Activated T-cell treated with anti-CD3 and anti-CD28 coated beads, Interleukin-2, amount 50 U/mL, for 72 hours (primary cell): ENCODE measurements around the gene SH3PXD2B. TPM values are rescaled to one million over a fixed set of nuclear protein-coding genes. Genes with fewer than 3 reads are reported as not detected.
"Not testable (repeated sequence)": the region's sequence is repeated elsewhere in the genome, so short reads cannot be mapped to it uniquely, and the experiment has no call there.

Source experiments
- ATAC-seq, 2 donors: fragments of 150-1000 bp; cut with Tn5 transposase; replicated peaks in 1 of 2; 2 replicates each; pipeline ENCODE4 v1.10.0; 2021; ENCODE audit warnings: moderate library complexity in 2 of 2, mild to moderate bottlenecking in 1 of 2
- DNase-seq, 2 donors: peaks; one replicate each; pipeline ENCODE4 v3.0.0; 2021 to 2022; ENCODE audit warnings: mixed read lengths in 1 of 2
- H3K27ac Mint-ChIP-seq: one replicate; pipeline ENCODE4 v1.8.0; 2022; ENCODE audit warnings: mild to moderate bottlenecking, moderate library complexity, mixed read lengths
- H3K27me3 Mint-ChIP-seq: one replicate; pipeline ENCODE4 v1.8.0; 2022; ENCODE audit warnings: low read depth, mixed read lengths
- H3K36me3 Mint-ChIP-seq, 2 donors: one replicate each; pipeline ENCODE4 v1.8.0; 2022; ENCODE audit warnings: mixed read lengths in 2 of 2, mild to moderate bottlenecking in 1 of 2; ENCODE audit not compliant: insufficient read depth in 2 of 2
- H3K4me1 Mint-ChIP-seq: one replicate; pipeline ENCODE4 v1.8.0; 2022; ENCODE audit warnings: low read depth, mixed read lengths
- H3K4me3 Mint-ChIP-seq, 2 donors: one replicate each; pipeline ENCODE4 v1.8.0; 2022; ENCODE audit warnings: mild to moderate bottlenecking in 2 of 2, mixed read lengths in 2 of 2, moderate library complexity in 2 of 2
- H3K9me3 Mint-ChIP-seq, 2 donors: one replicate each; pipeline ENCODE4 v1.8.0; 2022; ENCODE audit warnings: mixed read lengths in 2 of 2
- total RNA-seq, 2 donors: library from RNA; stranded (reverse); gene quantifications; one replicate each; pipeline ENCODE4 v1.2.3, GENCODE V29; 2022

The SH3PXD2B gene
- total RNA-seq, 2 donors from 2014 or later = 0.49 to 1.3 TPM

DNA sequence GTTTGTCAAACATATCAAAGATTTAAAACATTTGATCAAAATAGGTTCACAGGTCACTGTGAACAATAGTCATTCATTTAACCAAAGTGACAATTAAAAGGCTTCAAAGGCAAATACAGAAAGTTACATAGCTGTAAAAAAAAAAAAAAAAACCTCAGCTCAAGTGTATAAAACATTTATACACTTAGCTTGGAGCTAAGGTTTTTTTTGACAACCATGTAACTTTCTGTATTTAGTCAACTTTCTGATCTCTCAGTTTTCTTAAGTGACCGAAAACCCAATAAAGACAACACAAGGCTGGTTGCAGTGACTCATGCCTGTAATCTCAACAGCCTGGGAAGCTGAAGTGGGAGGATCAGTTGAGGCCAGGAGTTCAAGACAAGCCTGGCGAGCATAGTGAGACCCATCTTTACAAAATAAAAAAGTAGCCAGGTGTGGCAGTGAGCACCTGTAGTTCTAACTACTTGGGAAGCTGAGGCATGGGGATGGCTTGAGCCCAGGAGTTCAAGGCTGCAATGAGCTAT lies 154.3 kb downstream of the SH3PXD2B start:
- ATAC-seq (peak in 1 of 2 donors; percentile 11), DNase-seq (no peak)
- no peak overlapping the region for H3K27ac Mint-ChIP-seq

DNA sequence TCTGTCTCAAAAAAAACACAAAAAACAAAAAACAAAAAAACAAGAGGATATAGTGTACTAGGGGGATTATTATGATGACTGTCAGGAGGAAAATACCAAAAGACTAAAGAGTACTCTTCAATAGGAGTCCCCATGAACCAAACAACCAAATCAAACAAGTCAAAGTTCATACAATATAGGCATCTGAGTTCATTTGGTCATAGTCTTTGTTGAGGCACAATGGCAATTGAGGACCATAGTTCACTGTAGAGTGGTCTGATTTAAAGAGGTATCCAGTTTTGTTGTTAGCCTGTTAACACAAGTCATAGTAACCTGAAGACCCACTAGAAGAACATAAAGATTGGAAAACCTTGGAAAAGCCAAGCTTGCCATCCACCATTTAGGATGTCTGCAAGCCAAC lies 159.5 kb downstream of the SH3PXD2B start:
- Mint-ChIP-seq H3K4me3 (no peak overlapping the region), H3K36me3 (no peaks in the 10 kb centered on the region), H3K27ac (no peak overlapping the region), H3K4me1 (peaks cover 6% of the 10 kb centered on the region), H3K27me3 (no peaks in the 10 kb centered on the region), H3K9me3 (no peaks in the 10 kb centered on the region)
- no peak for ATAC-seq
- DNase-seq = no peak

More for the DNA sequence above, 154.3 kb downstream of the SH3PXD2B start:
- Mint-ChIP-seq H3K4me1 (no peaks in the 10 kb centered on the region), H3K4me3 (no peak overlapping the region), H3K36me3 (no peaks in the 10 kb centered on the region), H3K9me3 (peaks cover 0 to 2% of the 10 kb centered on the region in 2 donors), H3K27me3 (no peaks in the 10 kb centered on the region)

GRCh38 chr5:172293745-172294342 lies 160.5 kb downstream of the SH3PXD2B start:
- peaks cover 6% of the 10 kb centered on the region for H3K4me1 Mint-ChIP-seq
- ATAC-seq (no peak), DNase-seq (no peak)
- H3K27me3 Mint-ChIP-seq = no peaks in the 10 kb centered on the region
- no peak overlapping the region for H3K4me3 Mint-ChIP-seq
- H3K27ac Mint-ChIP-seq = no peak overlapping the region
- H3K9me3 Mint-ChIP-seq = no peaks in the 10 kb centered on the region
- H3K36me3 Mint-ChIP-seq = no peaks in the 10 kb centered on the region

GRCh38 chr5:172293054-172293744 lies 161.1 kb downstream of the SH3PXD2B start:
- Mint-ChIP-seq H3K27ac (no peak overlapping the region), H3K9me3 (no peaks in the 10 kb centered on the region), H3K27me3 (no peaks in the 10 kb centered on the region), H3K36me3 (no peaks in the 10 kb centered on the region), H3K4me1 (peaks cover 6% of the 10 kb centered on the region), H3K4me3 (no peak overlapping the region)
- ATAC-seq (peak; percentile 97 to 99), DNase-seq (peak; percentile 60 to 63)

GRCh38 chr5:172291837-172292236 lies 162.5 kb downstream of the SH3PXD2B start:
- H3K4me3 Mint-ChIP-seq, H3K27me3 Mint-ChIP-seq, ATAC-seq, H3K9me3 Mint-ChIP-seq, H3K36me3 Mint-ChIP-seq, H3K27ac Mint-ChIP-seq, DNase-seq, H3K4me1 Mint-ChIP-seq: not testable (repeated sequence)

DNA sequence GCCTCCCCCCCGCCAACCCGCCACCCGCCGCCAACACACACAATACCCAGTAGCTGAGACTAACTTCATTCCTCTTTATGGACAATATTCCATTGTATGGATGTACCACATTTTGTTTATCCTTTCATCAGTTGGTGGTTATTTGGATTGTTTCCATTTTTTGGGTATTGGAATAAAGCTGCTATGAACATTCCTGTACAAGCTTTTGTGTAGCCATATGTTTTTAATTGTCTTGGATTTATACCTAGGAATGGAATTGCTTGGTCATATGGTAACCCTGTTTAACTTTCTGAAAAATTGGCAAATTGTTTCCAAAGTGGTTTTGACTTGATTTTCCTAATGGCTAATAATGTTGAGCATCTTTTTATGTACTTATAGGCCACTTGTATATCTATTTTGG lies 165.9 kb downstream of the SH3PXD2B start:
- ATAC-seq = no peak
- Mint-ChIP-seq H3K9me3 (no peaks in the 10 kb centered on the region), H3K4me3 (no peak overlapping the region), H3K27ac (no peak overlapping the region), H3K27me3 (peaks cover 13% of the 10 kb centered on the region), H3K36me3 (no peaks in the 10 kb centered on the region), H3K4me1 (peaks cover 14% of the 10 kb centered on the region)
- no peak for DNase-seq

DNA sequence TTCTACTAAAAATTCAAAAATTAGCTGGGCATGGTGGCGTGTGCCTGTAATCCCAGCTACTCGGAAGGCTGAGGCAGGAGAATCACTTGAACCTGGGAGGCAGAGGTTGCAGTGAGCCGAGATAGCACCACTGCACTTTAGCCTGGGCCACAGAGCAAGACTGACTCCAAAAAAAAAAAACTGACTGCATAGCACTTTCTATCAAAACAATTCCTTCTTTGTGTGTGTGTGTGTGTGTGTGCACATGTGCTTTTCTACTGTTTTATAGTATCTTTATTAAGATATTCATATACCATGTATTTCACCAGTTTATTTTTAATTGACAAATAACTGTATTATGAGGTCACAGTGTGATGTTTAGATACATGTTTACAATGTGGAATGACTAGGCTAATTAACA lies 167.2 kb downstream of the SH3PXD2B start:
- Mint-ChIP-seq H3K4me1 (peaks cover 18% of the 10 kb centered on the region), H3K27me3 (peaks cover 13% of the 10 kb centered on the region)
- not testable (repeated sequence) for H3K36me3 Mint-ChIP-seq, H3K9me3 Mint-ChIP-seq, H3K27ac Mint-ChIP-seq, ATAC-seq, DNase-seq, H3K4me3 Mint-ChIP-seq

DNA sequence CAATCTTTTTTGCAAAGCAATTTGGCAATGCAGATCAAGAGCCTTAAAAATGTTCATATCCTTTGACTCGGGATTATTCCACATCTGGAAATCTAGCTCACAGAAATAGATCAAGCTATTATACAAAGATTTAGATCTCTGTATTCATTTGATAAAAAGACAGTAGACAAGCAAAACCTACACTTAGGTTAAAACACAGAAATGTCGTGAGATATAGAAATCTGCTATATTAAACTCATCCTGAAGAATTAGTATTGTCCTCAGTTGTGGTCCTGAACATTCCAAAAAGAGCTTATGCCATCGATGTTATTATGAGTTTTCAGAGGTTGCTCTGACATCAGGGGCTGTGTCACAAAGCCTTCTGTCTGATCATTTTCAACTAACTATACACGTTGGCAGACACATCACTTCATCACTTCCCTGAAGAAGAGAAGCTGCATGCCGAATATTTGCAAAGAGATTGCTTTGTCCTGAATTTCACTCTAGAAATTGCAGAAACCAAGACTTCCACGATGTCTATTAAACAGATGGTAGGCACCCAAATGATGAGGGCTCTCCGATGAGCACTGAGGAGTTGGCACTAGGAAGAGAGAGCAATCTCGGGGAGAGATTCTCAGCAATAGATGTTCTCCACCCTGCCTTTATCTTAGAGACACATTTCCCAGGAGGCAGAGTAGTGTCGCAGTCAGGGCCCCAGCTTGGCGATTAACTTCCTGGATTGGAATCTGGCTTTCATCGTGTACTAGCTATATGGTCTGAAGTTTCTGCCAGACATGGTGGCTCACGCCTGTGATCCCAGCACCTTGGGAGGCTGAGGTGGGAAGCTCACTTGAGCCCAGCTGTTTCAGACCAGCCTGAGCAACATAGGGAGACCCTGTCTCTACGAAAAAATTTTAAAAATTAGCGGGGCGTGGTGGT lies 168.8 kb downstream of the SH3PXD2B start:
- no peaks in the 10 kb centered on the region for H3K36me3 Mint-ChIP-seq
- H3K4me1 Mint-ChIP-seq = peaks cover 33% of the 10 kb centered on the region
- peaks cover 13% of the 10 kb centered on the region for H3K27me3 Mint-ChIP-seq
- ATAC-seq (no peak), DNase-seq (no peak)
- no peak overlapping the region for H3K27ac Mint-ChIP-seq
- H3K9me3 Mint-ChIP-seq = no peaks in the 10 kb centered on the region
- peak overlapping the region; percentile 92 to 94 for H3K4me3 Mint-ChIP-seq

DNA sequence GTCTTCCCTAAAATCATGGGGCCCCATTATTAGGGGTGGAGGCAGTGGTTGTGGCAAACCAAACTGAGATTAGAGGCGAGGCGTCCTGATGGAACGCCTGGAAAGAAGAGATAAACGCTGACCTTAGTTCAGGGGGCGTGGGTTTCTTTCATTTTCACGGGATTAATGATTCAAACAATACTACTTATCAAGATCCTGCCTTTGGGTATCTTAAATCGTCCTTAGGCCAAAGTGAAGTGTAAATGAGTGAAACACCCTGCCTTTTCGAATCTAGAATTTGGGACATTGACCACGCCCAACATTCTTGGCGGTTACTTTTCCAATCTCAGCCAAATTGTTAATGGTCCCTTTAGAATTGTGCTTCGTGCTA lies 169.7 kb downstream of the SH3PXD2B start:
- H3K4me3 Mint-ChIP-seq = peak overlapping the region; percentile 92 to 94
- no peak for ATAC-seq
- H3K27ac Mint-ChIP-seq = peak overlapping the region; percentile 82
- H3K9me3 Mint-ChIP-seq = no peaks in the 10 kb centered on the region
- H3K27me3 Mint-ChIP-seq = peaks cover 13% of the 10 kb centered on the region
- no peaks in the 10 kb centered on the region for H3K36me3 Mint-ChIP-seq
- DNase-seq = no peak
- peaks cover 39% of the 10 kb centered on the region for H3K4me1 Mint-ChIP-seq

DNA sequence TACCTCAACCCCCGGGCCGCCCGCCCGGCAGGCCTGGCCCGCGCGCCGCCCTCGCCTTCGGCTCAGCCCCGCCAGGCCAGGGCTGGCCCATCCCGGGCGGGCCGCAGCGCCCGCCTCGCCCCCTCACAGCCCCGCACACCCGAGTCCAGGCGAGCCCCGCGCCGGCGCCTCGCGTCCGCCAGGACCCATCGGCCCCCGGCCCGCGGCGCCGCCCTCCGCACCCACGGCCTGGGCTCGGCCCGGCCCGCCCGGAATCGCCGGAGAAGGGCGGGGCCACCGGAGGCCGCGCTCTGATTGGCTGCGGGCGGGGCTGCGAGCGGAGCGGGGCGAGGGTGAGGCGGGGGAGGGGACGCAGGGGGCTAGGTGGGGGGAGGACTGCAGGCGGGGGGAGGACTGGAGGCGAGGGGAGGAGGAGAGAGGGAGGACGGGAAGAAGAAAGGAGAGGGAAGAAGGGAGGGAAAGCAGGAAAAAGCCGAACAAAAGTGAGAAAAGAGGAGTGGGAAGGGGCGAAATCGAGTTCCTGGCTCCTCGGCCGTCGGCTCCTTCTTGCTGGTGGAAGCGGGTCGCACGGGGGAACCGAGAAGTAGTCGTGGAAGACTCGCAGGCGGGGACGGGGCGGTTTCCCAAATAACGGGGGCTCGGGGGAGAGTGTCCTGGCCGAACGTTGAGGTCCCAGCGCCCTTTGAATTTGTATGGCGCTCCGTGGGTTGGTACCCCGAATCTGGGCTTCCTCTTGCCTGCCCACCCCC lies 170.3 kb downstream of the SH3PXD2B start:
- peak; percentile 86 to 90 for DNase-seq
- H3K27ac Mint-ChIP-seq = peak overlapping the region; percentile 82
- H3K4me3 Mint-ChIP-seq = peak overlapping the region; percentile 92 to 94
- no peaks in the 10 kb centered on the region for H3K36me3 Mint-ChIP-seq
- peak; percentile 90 to 91 for ATAC-seq
- H3K4me1 Mint-ChIP-seq = peaks cover 41% of the 10 kb centered on the region
- H3K9me3 Mint-ChIP-seq = no peaks in the 10 kb centered on the region
- peaks cover 13% of the 10 kb centered on the region for H3K27me3 Mint-ChIP-seq

- ATAC-seq = peak; percentile 90 to 91
These were observed 171.1 kb downstream of the SH3PXD2B start, which contains the start of gene UBTD2 for GRCh38 chr5:172283020-172283861. Gene UBTD2 (minus strand): TSS chr5:172283764. CDS start chr5:172283665, 99 bp downstream.

More at GRCh38 chr5:172283020-172283861, 171.1 kb downstream of the SH3PXD2B start, which contains the start of gene UBTD2:
- H3K36me3 Mint-ChIP-seq = no peaks in the 10 kb centered on the region
- DNase-seq = peak; percentile 86 to 87
- H3K27me3 Mint-ChIP-seq = peaks cover 13% of the 10 kb centered on the region
- peak within 1 kb of the TSS; percentile 92 to 94 for H3K4me3 Mint-ChIP-seq
- peak within 1 kb of the TSS; percentile 82 for H3K27ac Mint-ChIP-seq
- peaks cover 41% of the 10 kb centered on the region for H3K4me1 Mint-ChIP-seq
- H3K9me3 Mint-ChIP-seq = no peaks in the 10 kb centered on the region
